HCT116 (cell line): Measurements from ENCODE around the gene CMIP. TPM values are rescaled to one million over a fixed set of nuclear protein-coding genes. Genes with fewer than 3 reads are reported as not detected.

Experiments
- ATAC-seq: fragments of 200-7000 bp; cut with Tn5 transposase; 2 replicates; pipeline ENCODE4 v1.9.1; 2020; ENCODE audit warnings: mild to moderate bottlenecking, moderate library complexity
- BruUV-seq: library from RNA; stranded (reverse); fragments of 400-500 nt; replicated peaks from 2 replicates; lab custom pipeline; 2021; lab: Mats Ljungman, UMichigan
- CTCF ChIA-PET: fragments of 300-600 bp; sonication (Branson Sonifier 250); formaldehyde crosslinking; loops from one replicate; lab custom pipeline; 2021; ENCODE audit warnings: antibody characterized with exemption; lab: Charles Lee
- POLR2A ChIA-PET: fragments of 300-600, 350-600 bp; sonication (Branson Sonifier 250); formaldehyde crosslinking; loops from one replicate; lab custom pipeline; 2021; ENCODE audit warnings: antibody characterized with exemption; lab: Charles Lee
- RAD21 ChIA-PET, 2 experiments: fragments of 300-600 bp; sonication (Branson Sonifier 250); formaldehyde crosslinking; loops; one replicate each; lab custom pipeline; 2023; ENCODE audit warnings: low total read pairs in 2 of 2; ENCODE audit not compliant: uncharacterized antibody in 2 of 2, unreplicated experiment in 2 of 2, low non-redundant PET in 1 of 2; lab: Charles Lee
- DNase-seq: peaks from one replicate; pipeline ENCODE4 v3.0.0-alpha.2; 2010; ENCODE audit warnings: low read depth, low spot score
- H2AFZ ChIP-seq: fragments of 200-600 bp; shearing (Covaris generic), sonication (generic); 2 replicates; pipeline ENCODE4 v1.6.1; 2017; ENCODE audit warnings: low read depth, mixed run types, mixed read lengths, antibody characterized with exemption, low read length; ENCODE audit not compliant: poor library complexity, severe bottlenecking
- H3K27ac ChIP-seq: 2 replicates; pipeline ENCODE4 v1.5.1; 2012; ENCODE audit warnings: low read depth, low read length
- H3K27me3 ChIP-seq: fragments of 200-600 bp; sonication (generic); 2 replicates; pipeline ENCODE4 v1.6.1; 2016; ENCODE audit warnings: mixed run types, low read length, mixed read lengths; ENCODE audit not compliant: insufficient read depth
- H3K36me3 ChIP-seq, 2 experiments: fragments of 200-500 bp in 1 of 2; fragments of 200-600 bp in 1 of 2; sonication (Bioruptor generic) in 1 of 2; sonication (generic) in 1 of 2; 2 replicates each; pipeline versions ENCODE4 v1.5.1 to v1.6.1; 2014 to 2016; ENCODE audit warnings: low read length in 2 of 2, inconsistent platforms in 1 of 2, mixed read lengths in 1 of 2, mixed run types in 1 of 2; ENCODE audit not compliant: insufficient read depth in 2 of 2, control insufficient read depth in 1 of 2
- H3K4me1 ChIP-seq, 2 experiments: fragments of 200-600 bp in 1 of 2; sonication (generic) in 1 of 2; 2 replicates each; pipeline versions ENCODE4 v1.5.1 to v1.6.1; 2012 to 2017; ENCODE audit warnings: low read length in 2 of 2, inconsistent platforms in 1 of 2, mild to moderate bottlenecking in 1 of 2, mixed read lengths in 1 of 2, mixed run types in 1 of 2, moderate library complexity in 1 of 2; ENCODE audit not compliant: insufficient read depth in 2 of 2, control insufficient read depth in 1 of 2
- H3K4me2 ChIP-seq: fragments of 200-600 bp; sonication (generic); 2 replicates; pipeline ENCODE4 v1.6.1; 2017; ENCODE audit warnings: mixed run types, low read length, mixed read lengths
- H3K4me3 ChIP-seq, 2 experiments: fragments of 200-600 bp in 1 of 2; sonication (generic) in 1 of 2; replicated peaks in 1 of 2; 2 replicates each; pipeline ENCODE4 v1.5.1; 2011 to 2016; ENCODE audit warnings: low read length in 2 of 2, control low read depth in 1 of 2, low read depth in 1 of 2, mild to moderate bottlenecking in 1 of 2, mixed read lengths in 1 of 2, mixed run types in 1 of 2
- H3K79me2 ChIP-seq: fragments of 200-600 bp; sonication (generic); 2 replicates; pipeline ENCODE4 v1.6.1; 2017; ENCODE audit warnings: mild to moderate bottlenecking, mixed run types, low read length, moderate library complexity, mixed read lengths; ENCODE audit not compliant: insufficient read depth
- H3K9ac ChIP-seq: fragments of 200-600 bp; sonication (generic); 2 replicates; pipeline ENCODE4 v1.6.1; 2016; ENCODE audit warnings: low read length, mixed read lengths
- H3K9me2 ChIP-seq: fragments of 200-600 bp; sonication (generic), shearing (Covaris generic); 2 replicates; pipeline ENCODE4 v1.6.1; 2017; ENCODE audit warnings: mixed run types, mild to moderate bottlenecking, moderate library complexity; ENCODE audit not compliant: insufficient read depth
- H3K9me3 ChIP-seq, 2 experiments: fragments of 200-500 bp in 1 of 2; fragments of 200-600 bp in 1 of 2; sonication (Bioruptor generic) in 1 of 2; sonication (generic) in 1 of 2; 2 replicates each; pipeline ENCODE4 v1.6.1; 2014 to 2017; ENCODE audit warnings: low read length in 2 of 2, mixed read lengths in 2 of 2, inconsistent platforms in 1 of 2, low read depth in 1 of 2, mild to moderate bottlenecking in 1 of 2, mixed run types in 1 of 2, moderate library complexity in 1 of 2; ENCODE audit not compliant: control insufficient read depth in 1 of 2, insufficient read depth in 1 of 2
- H4K20me1 ChIP-seq: fragments of 200-600 bp; sonication (generic), shearing (Covaris generic); 2 replicates; pipeline ENCODE4 v1.6.1; 2017; ENCODE audit warnings: mixed run types, mild to moderate bottlenecking, moderate library complexity; ENCODE audit not compliant: insufficient read depth
- CBX3 ChIP-seq: IDR thresholded peaks from 2 replicates; pipeline ENCODE4 v1.6.1; 2012; ENCODE audit warnings: low read depth
- CEBPB ChIP-seq: IDR thresholded peaks from 2 replicates; pipeline ENCODE4 v1.6.1; 2012; ENCODE audit warnings: low read depth
- CTCF ChIP-seq, 3 experiments: fragments of 200-600 bp in 1 of 3; sonication (generic) in 1 of 3; IDR thresholded peaks in 2 of 3; conservative IDR thresholded peaks in 1 of 3; 2 replicates each; pipeline ENCODE4 v1.5.1; 2012 to 2017; ENCODE audit warnings: low read depth in 2 of 3, low read length in 2 of 3, antibody characterized with exemption in 1 of 3, borderline replicate concordance in 1 of 3, control low read depth in 1 of 3, mild to moderate bottlenecking in 1 of 3, mixed read lengths in 1 of 3, mixed run types in 1 of 3, moderate library complexity in 1 of 3; ENCODE audit not compliant: insufficient read depth in 1 of 3
- EGR1 ChIP-seq: IDR thresholded peaks from 2 replicates; pipeline ENCODE4 v1.6.1; 2012; ENCODE audit warnings: low read depth
- EZH2phosphoT487 ChIP-seq: fragments of 200-600 bp; IDR thresholded peaks from 2 replicates; pipeline ENCODE4 v1.6.1; 2018; ENCODE audit warnings: antibody characterized with exemption, borderline replicate concordance
- FOSL1 ChIP-seq: IDR thresholded peaks from 2 replicates; pipeline ENCODE4 v1.6.1; 2012; ENCODE audit warnings: low read depth
- JUND ChIP-seq: IDR thresholded peaks from 2 replicates; pipeline ENCODE4 v1.6.1; 2012
- POLR2AphosphoS5 ChIP-seq: IDR thresholded peaks from 2 replicates; pipeline ENCODE4 v1.6.1; 2011; ENCODE audit warnings: mild to moderate bottlenecking, low read depth, low read length, moderate library complexity
- RAD21 ChIP-seq: IDR thresholded peaks from 2 replicates; pipeline ENCODE4 v1.6.1; 2012; ENCODE audit warnings: low read depth, mild to moderate bottlenecking
- SIN3A ChIP-seq: IDR thresholded peaks from 2 replicates; pipeline ENCODE4 v1.6.1; 2012; ENCODE audit warnings: low read depth
- intact Hi-C: fragments of 100-400 bp; cut with micrococcal nuclease; formaldehyde crosslinking; loops from 2 replicates; pipeline ENCODE4 v1.10.0; 2022
- total RNA-seq: library from RNA; stranded (reverse); gene quantifications from one replicate; pipeline ENCODE4 v1.2.1, GENCODE V29; 2021; ENCODE audit not compliant: unreplicated experiment
- TF ChIP-seq, protein P1 (sequence below): IDR thresholded peaks from 2 replicates; pipeline ENCODE4 v1.6.1; 2012; ENCODE audit warnings: low read depth

CMIP gene
- total RNA-seq, 1 experiment from 2014 or later = 64.6 TPM

GRCh38 chr16:81733295-81733694 is 288.7 kb downstream of the CMIP start:
- RAD21 ChIA-PET = no interaction called here
- H3K9me2 ChIP-seq = no peaks in the 10 kb centered on the region
- POLR2A ChIA-PET = no interaction called here
- H2AFZ ChIP-seq = no peak overlapping the region
- H3K27me3 ChIP-seq = no peaks in the 10 kb centered on the region
- peaks cover 21 to 41% of the 10 kb centered on the region in 2 experiments for H3K4me1 ChIP-seq
- H3K36me3 ChIP-seq = no peaks in the 10 kb centered on the region
- H3K79me2 ChIP-seq = no peaks in the 10 kb centered on the region
- no peak for DNase-seq
- no peaks in the 10 kb centered on the region for H4K20me1 ChIP-seq
- CTCF ChIA-PET = interaction anchor here (1.2 kb wide), 1 partner anchor 146 kb away, joined by 3 read pairs; no protein-coding TSS in a partner anchor
- TF ChIP-seq POLR2AphosphoS5 (no peak), SIN3A (no peak), CEBPB (no peak), CBX3 (no peak), FOSL1 (no peak), EGR1 (no peak), RAD21 (no peak), EZH2phosphoT487 (no peak), CTCF (IDR thresholded peaks at IDR 0.05 in 2 of 3, conservative IDR thresholded peaks at IDR 0.05 in 1 of 3; ENCODE audit: borderline replicate concordance in 1 of 3, insufficient read depth in 1 of 3, low read depth in 2 of 3, low read length in 2 of 3) (no peak), JUND (no peak)
- TF ChIP-seq, protein P1, sequence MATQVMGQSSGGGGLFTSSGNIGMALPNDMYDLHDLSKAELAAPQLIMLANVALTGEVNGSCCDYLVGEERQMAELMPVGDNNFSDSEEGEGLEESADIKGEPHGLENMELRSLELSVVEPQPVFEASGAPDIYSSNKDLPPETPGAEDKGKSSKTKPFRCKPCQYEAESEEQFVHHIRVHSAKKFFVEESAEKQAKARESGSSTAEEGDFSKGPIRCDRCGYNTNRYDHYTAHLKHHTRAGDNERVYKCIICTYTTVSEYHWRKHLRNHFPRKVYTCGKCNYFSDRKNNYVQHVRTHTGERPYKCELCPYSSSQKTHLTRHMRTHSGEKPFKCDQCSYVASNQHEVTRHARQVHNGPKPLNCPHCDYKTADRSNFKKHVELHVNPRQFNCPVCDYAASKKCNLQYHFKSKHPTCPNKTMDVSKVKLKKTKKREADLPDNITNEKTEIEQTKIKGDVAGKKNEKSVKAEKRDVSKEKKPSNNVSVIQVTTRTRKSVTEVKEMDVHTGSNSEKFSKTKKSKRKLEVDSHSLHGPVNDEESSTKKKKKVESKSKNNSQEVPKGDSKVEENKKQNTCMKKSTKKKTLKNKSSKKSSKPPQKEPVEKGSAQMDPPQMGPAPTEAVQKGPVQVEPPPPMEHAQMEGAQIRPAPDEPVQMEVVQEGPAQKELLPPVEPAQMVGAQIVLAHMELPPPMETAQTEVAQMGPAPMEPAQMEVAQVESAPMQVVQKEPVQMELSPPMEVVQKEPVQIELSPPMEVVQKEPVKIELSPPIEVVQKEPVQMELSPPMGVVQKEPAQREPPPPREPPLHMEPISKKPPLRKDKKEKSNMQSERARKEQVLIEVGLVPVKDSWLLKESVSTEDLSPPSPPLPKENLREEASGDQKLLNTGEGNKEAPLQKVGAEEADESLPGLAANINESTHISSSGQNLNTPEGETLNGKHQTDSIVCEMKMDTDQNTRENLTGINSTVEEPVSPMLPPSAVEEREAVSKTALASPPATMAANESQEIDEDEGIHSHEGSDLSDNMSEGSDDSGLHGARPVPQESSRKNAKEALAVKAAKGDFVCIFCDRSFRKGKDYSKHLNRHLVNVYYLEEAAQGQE = no peak
- TF ChIP-seq, all 23 proteins: peak for 0
- ATAC-seq = no peak
- Histone ChIP-seq H3K4me3 (no peak overlapping the region), H3K27ac (no peak overlapping the region), H3K9me3 (no peaks in the 10 kb centered on the region), H3K4me2 (no peak overlapping the region), H3K9ac (no peak overlapping the region)
- intact Hi-C loops = loop anchor here (10.0 kb wide), 2 partner anchors 698 to 1208 kb away; partner anchors contain the start of gene ATMIN
- BruUV-seq = no TSS peak
